ENCODE measurements around the gene TMEM50B.

TMEM50B gene

GRCh38 chr21:33427051-33427450, 52.7 kb downstream of the TMEM50B start:
- TF ChIP-seq OSR1 (CRISPR knock-in tag; IDR thresholded peaks at IDR 0.05), result no peak
- TF ChIP-seq TOX (CRISPR knock-in tag; IDR thresholded peaks at IDR 0.05; ENCODE audit: borderline replicate concordance), result no peak
- no peak for TF ChIP-seq ZC3H10 (CRISPR knock-in tag; IDR thresholded peaks at IDR 0.05)
- TF ChIP-seq, protein P1, sequence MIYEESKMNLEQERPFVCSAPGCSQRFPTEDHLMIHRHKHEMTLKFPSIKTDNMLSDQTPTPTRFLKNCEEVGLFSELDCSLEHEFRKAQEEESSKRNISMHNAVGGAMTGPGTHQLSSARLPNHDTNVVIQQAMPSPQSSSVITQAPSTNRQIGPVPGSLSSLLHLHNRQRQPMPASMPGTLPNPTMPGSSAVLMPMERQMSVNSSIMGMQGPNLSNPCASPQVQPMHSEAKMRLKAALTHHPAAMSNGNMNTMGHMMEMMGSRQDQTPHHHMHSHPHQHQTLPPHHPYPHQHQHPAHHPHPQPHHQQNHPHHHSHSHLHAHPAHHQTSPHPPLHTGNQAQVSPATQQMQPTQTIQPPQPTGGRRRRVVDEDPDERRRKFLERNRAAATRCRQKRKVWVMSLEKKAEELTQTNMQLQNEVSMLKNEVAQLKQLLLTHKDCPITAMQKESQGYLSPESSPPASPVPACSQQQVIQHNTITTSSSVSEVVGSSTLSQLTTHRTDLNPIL (CRISPR knock-in tag; IDR thresholded peaks at IDR 0.05; ENCODE audit: low read depth), result no peak
- TF ChIP-seq, protein P2, sequence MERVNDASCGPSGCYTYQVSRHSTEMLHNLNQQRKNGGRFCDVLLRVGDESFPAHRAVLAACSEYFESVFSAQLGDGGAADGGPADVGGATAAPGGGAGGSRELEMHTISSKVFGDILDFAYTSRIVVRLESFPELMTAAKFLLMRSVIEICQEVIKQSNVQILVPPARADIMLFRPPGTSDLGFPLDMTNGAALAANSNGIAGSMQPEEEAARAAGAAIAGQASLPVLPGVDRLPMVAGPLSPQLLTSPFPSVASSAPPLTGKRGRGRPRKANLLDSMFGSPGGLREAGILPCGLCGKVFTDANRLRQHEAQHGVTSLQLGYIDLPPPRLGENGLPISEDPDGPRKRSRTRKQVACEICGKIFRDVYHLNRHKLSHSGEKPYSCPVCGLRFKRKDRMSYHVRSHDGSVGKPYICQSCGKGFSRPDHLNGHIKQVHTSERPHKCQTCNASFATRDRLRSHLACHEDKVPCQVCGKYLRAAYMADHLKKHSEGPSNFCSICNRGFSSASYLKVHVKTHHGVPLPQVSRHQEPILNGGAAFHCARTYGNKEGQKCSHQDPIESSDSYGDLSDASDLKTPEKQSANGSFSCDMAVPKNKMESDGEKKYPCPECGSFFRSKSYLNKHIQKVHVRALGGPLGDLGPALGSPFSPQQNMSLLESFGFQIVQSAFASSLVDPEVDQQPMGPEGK (CRISPR knock-in tag; IDR thresholded peaks at IDR 0.05; ENCODE audit: borderline replicate concordance), result no peak
- no peak for TF ChIP-seq ZNF70 (CRISPR knock-in tag; IDR thresholded peaks at IDR 0.05)
- no peak for TF ChIP-seq RARB (CRISPR knock-in tag; IDR thresholded peaks at IDR 0.05)
- no peak for TF ChIP-seq TSHZ2 (CRISPR knock-in tag; IDR thresholded peaks at IDR 0.05)
- no peak for TF ChIP-seq ZNF8 (CRISPR knock-in tag; IDR thresholded peaks at IDR 0.05)
- TF ChIP-seq ZFP30 (CRISPR knock-in tag; IDR thresholded peaks at IDR 0.05), result no peak
- no peak for TF ChIP-seq ISL1 (CRISPR knock-in tag; IDR thresholded peaks at IDR 0.05)
- TF ChIP-seq CSDC2 (CRISPR knock-in tag; IDR thresholded peaks at IDR 0.05), result no peak
- no peak for TF ChIP-seq PPARA (CRISPR knock-in tag; IDR thresholded peaks at IDR 0.05; ENCODE audit: borderline replicate concordance)
- TF ChIP-seq BACH2 (CRISPR knock-in tag; IDR thresholded peaks at IDR 0.05; ENCODE audit: borderline replicate concordance), result no peak
- ATAC-seq, result no peak

DNA sequence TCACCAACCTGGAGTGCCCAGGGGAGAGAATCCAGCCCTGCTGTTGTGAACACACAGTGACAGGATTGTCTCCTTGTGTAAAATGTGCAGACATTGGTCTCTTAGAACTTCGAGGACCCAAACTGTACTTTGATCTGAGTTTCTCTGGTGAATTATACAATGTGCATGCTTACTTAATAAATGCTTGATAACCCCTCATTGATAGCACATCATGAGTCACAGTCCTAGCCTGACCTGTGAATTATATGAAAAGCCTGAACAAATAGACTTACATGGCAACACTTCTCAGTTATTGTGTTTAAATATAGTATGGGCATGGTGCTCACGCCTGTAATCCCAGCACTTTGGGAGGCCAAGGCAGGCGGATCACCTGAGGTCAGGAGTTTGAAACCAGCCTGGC, 53.9 kb downstream of the TMEM50B start:
- no peak for ATAC-seq
- no peak for TF ChIP-seq PPARA (CRISPR knock-in tag; IDR thresholded peaks at IDR 0.05; ENCODE audit: borderline replicate concordance)
- no peak for TF ChIP-seq SNAI2 (CRISPR knock-in tag; IDR thresholded peaks at IDR 0.05)
- no peak for TF ChIP-seq ESRRG (CRISPR knock-in tag; IDR thresholded peaks at IDR 0.05)
- no peak for TF ChIP-seq ZFP3 (CRISPR knock-in tag; IDR thresholded peaks at IDR 0.05)
- no peak for TF ChIP-seq ZC3H10 (CRISPR knock-in tag; IDR thresholded peaks at IDR 0.05)
- TF ChIP-seq TCF4 (CRISPR knock-in tag; IDR thresholded peaks at IDR 0.05; ENCODE audit: borderline replicate concordance), result no peak
- TF ChIP-seq CSDC2 (CRISPR knock-in tag; IDR thresholded peaks at IDR 0.05), result no peak
- no peak for TF ChIP-seq ZFP30 (CRISPR knock-in tag; IDR thresholded peaks at IDR 0.05)
- TF ChIP-seq ZNF565 (CRISPR knock-in tag; conservative IDR thresholded peaks at IDR 0.05; ENCODE audit: low read depth), result no peak
- no peak for TF ChIP-seq ARNTL (CRISPR knock-in tag; IDR thresholded peaks at IDR 0.05; ENCODE audit: borderline replicate concordance, low read depth)
- TF ChIP-seq POU6F1 (CRISPR knock-in tag; IDR thresholded peaks at IDR 0.05; ENCODE audit: borderline replicate concordance, low read depth), result no peak
- no peak for TF ChIP-seq CSRNP3 (CRISPR knock-in tag; IDR thresholded peaks at IDR 0.05)
- no peak for TF ChIP-seq BACH2 (CRISPR knock-in tag; IDR thresholded peaks at IDR 0.05; ENCODE audit: borderline replicate concordance)

DNA sequence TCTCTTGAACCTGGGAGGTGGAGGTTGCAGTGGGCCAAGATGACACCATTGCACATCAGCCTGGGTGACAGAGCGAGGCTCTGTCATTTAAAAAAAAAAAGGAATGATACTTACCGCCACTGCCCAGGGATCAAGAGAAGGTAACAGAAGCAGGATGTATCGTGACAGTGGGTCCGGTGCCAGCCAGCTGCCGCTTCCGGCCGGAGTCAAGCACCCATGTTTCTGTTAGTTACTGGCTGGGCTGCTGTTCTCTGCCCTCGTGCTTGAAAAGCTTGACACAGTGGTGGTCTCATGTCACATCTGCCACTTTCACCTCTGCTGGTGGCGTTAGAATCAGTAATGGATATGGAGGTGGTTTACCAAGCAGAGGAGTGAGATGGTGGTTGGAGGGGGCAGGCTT, 55.6 kb downstream of the TMEM50B start:
- TF ChIP-seq TSHZ2 (CRISPR knock-in tag; IDR thresholded peaks at IDR 0.05) (no peak), TCF4 (CRISPR knock-in tag; IDR thresholded peaks at IDR 0.05; ENCODE audit: borderline replicate concordance) (no peak), GLIS3 (CRISPR knock-in tag; IDR thresholded peaks at IDR 0.05) (no peak), CSRNP3 (CRISPR knock-in tag; IDR thresholded peaks at IDR 0.05) (no peak), OSR1 (CRISPR knock-in tag; IDR thresholded peaks at IDR 0.05) (no peak), ZFP30 (CRISPR knock-in tag; IDR thresholded peaks at IDR 0.05) (no peak)
- ATAC-seq, result no peak
